WERI-Rb-1 (cell line): ENCODE data around the gene TOP3A.

Experiments used
- DNase-seq: peaks from one replicate; pipeline ENCODE4 v3.0.0-alpha.2; 2020
- H3K27ac ChIP-seq: fragments of 250-450 bp; sonication (Bioruptor Pico); 2 replicates; pipeline ENCODE4 v1.5.1; 2020; ENCODE audit warnings: mild to moderate bottlenecking, moderate library complexity
- H3K27me3 ChIP-seq: fragments of 250-450 bp; sonication (Bioruptor Pico); 2 replicates; pipeline ENCODE4 v1.5.1; 2021; ENCODE audit warnings: mild to moderate bottlenecking, low read depth, moderate library complexity; ENCODE audit not compliant: insufficient read depth, severe bottlenecking
- H3K36me3 ChIP-seq: fragments of 250-450 bp; sonication (Bioruptor Pico); 2 replicates; pipeline ENCODE4 v1.5.1; 2020; ENCODE audit warnings: mild to moderate bottlenecking, moderate library complexity
- H3K4me3 ChIP-seq: 2 replicates; pipeline ENCODE4 v1.5.1; 2011; ENCODE audit warnings: low read depth, mild to moderate bottlenecking, control low read depth, low read length
- H3K9me3 ChIP-seq: fragments of 250-450 bp; sonication (Bioruptor Pico); 2 replicates; pipeline ENCODE4 v1.5.1; 2021; ENCODE audit warnings: mild to moderate bottlenecking, moderate library complexity; ENCODE audit not compliant: severe bottlenecking
- CTCF ChIP-seq: IDR thresholded peaks from 2 replicates; pipeline ENCODE4 v1.5.1; 2011; ENCODE audit warnings: low read depth, mild to moderate bottlenecking, control low read depth, inconsistent platforms, low read length

The TOP3A gene

GRCh38 chr17:18252160-18252559, 62.6 kb downstream of the TOP3A start:
- no peak for TF ChIP-seq CTCF
- Histone ChIP-seq H3K4me3 (no peak overlapping the region), H3K36me3 (peaks cover 67% of the 10 kb centered on the region), H3K27ac (no peak overlapping the region), H3K9me3 (no peaks in the 10 kb centered on the region), H3K27me3 (no peaks in the 10 kb centered on the region)
- DNase-seq: no peak

GRCh38 chr17:18251204-18251603, 63.6 kb downstream of the TOP3A start:
- TF ChIP-seq CTCF: no peak
- H3K27me3 ChIP-seq: no peaks in the 10 kb centered on the region
- no peak overlapping the region for H3K27ac ChIP-seq
- H3K4me3 ChIP-seq: no peak overlapping the region
- peaks cover 71% of the 10 kb centered on the region for H3K36me3 ChIP-seq
- H3K9me3 ChIP-seq: no peaks in the 10 kb centered on the region
- DNase-seq: no peak

GRCh38 chr17:18250708-18251107, 64.1 kb downstream of the TOP3A start:
- no peak for TF ChIP-seq CTCF
- Histone ChIP-seq H3K4me3 (no peak overlapping the region), H3K27me3 (no peaks in the 10 kb centered on the region), H3K27ac (no peak overlapping the region), H3K9me3 (no peaks in the 10 kb centered on the region), H3K36me3 (peaks cover 71% of the 10 kb centered on the region)
- DNase-seq: no peak

GRCh38 chr17:18250259-18250658, 64.5 kb downstream of the TOP3A start:
- Histone ChIP-seq H3K36me3 (peaks cover 71% of the 10 kb centered on the region), H3K4me3 (no peak overlapping the region), H3K27ac (no peak overlapping the region), H3K9me3 (no peaks in the 10 kb centered on the region), H3K27me3 (no peaks in the 10 kb centered on the region)
- DNase-seq: no peak
- TF ChIP-seq CTCF: no peak

- Histone ChIP-seq H3K9me3 (no peaks in the 10 kb centered on the region), H3K36me3 (peaks cover 69% of the 10 kb centered on the region), H3K27me3 (no peaks in the 10 kb centered on the region), H3K27ac (no peak overlapping the region), H3K4me3 (no peak overlapping the region)
- no peak for DNase-seq
- TF ChIP-seq CTCF: no peak
Observed at GRCh38 chr17:18248811-18249210, 66.0 kb downstream of the TOP3A start.

- TF ChIP-seq CTCF: peak; percentile 82
- Histone ChIP-seq H3K27ac (no peak overlapping the region), H3K36me3 (peaks cover 67% of the 10 kb centered on the region)
Observed at GRCh38 chr17:18248300-18248731, 66.5 kb downstream of the TOP3A start.

More at GRCh38 chr17:18248300-18248731, 66.5 kb downstream of the TOP3A start:
- peak; percentile 79 for DNase-seq
- Histone ChIP-seq H3K27me3 (no peaks in the 10 kb centered on the region), H3K9me3 (no peaks in the 10 kb centered on the region), H3K4me3 (no peak overlapping the region)
